Anterior cingulate cortex (tissue), 58 donors: Measurements from ENCODE around the gene WDSUB1.

Experiments
- DNase-seq, 58 donors: peaks; one replicate each; lab custom pipeline; 2025; lab: John Stamatoyannopoulos, UW

Gene WDSUB1

DNA sequence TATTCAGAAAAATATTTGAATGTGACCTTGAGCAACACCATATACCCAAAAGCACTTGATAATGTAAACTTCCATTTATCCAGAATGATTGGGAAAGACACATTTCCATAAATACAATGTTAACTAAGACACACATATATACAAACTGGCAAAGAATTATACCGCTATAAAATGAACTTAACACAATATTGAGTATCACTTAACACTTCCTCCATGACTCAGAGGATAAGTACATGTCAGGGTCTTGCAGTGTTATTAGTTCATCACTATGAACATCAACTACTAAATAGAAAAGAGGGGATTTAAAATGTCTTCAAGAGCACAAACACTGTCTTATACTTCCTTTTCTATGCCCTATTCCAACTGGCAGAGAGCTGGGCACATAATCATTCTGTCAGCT is 18.6 kb downstream of the WDSUB1 start:
- DNase-seq = no peak

DNA sequence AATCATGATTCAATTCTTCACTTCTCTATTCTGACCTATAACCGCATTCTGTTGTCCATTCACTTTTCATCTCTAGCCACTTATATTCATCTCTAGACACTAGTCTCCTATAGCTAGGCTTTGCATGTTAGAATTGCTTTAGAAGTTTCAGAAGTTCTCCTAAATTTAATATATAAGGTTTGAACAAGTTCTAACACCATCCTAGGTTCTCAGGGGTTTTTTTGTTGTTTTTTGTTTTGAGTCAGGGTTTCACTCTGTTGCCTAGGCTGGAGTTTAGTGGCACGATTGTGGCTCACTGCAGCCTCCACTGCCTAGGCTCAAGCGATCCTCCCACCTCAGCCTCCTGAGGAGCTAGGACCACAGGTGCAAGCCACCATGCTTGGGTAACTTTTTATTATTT is 19.9 kb downstream of the WDSUB1 start:
- DNase-seq = no peak

DNA sequence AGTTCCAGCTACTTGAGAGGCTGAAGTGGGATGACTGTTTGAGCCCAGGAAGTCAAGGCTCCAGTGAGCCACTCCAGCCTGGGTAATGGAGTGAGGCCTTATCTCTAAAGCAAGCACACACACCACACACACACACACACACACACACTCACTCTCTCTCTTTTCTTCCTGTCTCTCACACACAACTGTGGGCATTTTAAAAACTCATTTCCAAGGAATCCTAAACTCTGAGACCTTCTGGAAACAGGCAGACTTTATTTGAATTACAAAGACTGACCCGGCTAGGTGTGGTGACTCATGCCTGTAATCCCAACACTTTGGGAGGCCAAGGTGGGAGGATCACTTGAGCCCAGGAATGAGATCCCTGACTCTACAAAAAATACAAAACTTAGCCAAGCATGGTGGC is 21.3 kb downstream of the WDSUB1 start:
- DNase-seq = no peak

DNA sequence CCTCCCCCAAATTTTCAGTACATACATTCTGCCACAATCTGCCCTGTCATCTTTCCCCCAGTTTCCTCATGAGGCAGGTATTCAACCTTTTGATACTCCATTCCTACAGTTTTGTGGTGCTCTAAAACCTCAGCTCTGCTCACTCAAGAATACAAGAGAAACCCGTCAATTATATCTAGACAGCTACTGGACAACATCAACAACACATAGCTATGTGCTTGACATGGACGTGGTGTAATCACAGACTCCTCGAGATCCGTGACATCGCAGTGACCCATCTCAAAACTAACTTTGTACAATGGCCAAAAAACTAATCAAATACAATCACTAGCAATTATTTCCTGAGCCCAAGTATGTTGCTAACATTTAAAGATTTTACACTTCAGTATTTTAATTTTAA is 23.6 kb downstream of the WDSUB1 start:
- no peak for DNase-seq

- DNase-seq = no peak
Observed at GRCh38 chr2:159262226-159262625, 24.3 kb downstream of the WDSUB1 start.

DNA sequence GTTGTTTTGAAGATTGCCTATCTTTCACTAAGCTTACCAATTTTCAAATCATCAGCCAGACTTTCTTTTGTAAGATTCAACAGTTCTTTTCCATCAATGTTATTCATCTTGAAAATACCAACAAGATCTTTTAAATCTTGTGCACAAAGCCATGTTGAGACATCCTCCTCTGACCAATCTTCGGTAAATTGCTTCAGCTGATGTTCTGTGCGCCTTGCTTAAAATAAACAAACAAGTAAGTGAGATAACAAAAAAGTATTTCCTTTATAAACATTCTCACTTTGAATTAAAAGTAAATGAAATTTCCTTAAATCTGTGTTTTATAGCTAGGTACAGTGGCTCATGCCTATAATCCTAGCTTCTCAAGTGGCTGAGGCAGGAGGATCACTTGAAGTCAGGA is 30.3 kb downstream of the WDSUB1 start:
- DNase-seq = no peak

- DNase-seq = no peak
Observed at GRCh38 chr2:159252905-159253304, 33.6 kb downstream of the WDSUB1 start.

GRCh38 chr2:159251296-159252173 is 35.0 kb downstream of the WDSUB1 start:
- no peak for DNase-seq

GRCh38 chr2:159249990-159250715 is 36.4 kb downstream of the WDSUB1 start:
- peak in 34 of 58 donors; percentile 5 to 69 (median 35) for DNase-seq

DNA sequence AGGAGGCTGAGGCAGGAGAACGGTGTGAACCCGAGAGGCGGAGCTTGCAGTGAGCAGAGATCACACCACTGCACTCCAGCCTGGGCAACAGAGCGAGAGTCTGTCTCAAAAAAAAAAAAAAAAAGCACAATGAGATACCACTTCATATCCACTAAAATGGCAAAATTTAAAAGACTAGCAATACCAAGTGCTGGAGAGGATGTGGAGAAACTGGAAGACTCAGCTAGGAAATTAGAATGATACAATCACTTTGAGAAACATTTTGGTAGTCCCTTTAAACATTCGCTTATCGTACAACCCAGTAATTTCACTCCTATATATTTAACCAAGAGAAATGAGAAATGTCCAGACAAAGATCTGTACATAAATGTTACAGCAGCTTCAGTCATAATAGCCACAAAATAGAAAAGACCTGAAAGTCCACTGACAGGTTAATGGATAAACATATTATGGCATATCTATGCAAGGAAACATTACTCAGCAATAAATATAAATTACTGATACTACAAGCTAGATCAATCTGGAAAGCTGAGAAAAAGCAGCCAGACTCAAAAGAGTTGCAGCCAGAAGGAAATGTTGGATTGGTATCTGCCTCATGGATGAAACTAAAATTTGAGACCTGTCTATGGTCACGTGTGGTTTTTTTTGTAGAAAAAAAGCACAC is 40.0 kb downstream of the WDSUB1 start:
- no peak for DNase-seq

DNA sequence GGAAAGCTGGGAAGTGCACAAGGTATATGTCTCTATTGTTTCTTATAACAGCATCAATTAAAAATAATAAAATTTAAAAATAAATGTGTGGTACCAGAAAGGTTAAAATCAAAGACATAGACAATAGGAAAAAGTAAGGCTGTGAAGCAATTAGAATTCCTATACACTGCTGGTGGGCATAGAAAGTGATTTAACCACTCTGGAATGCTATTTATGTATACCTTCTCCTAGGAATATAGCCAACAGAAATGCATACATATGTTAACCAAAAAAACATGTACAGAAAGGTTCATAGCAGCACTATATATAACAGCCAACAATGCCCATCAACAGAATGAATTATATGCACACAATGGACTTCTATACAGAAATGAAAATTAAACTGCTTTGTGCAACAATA is 43.0 kb downstream of the WDSUB1 start:
- DNase-seq = no peak

DNA sequence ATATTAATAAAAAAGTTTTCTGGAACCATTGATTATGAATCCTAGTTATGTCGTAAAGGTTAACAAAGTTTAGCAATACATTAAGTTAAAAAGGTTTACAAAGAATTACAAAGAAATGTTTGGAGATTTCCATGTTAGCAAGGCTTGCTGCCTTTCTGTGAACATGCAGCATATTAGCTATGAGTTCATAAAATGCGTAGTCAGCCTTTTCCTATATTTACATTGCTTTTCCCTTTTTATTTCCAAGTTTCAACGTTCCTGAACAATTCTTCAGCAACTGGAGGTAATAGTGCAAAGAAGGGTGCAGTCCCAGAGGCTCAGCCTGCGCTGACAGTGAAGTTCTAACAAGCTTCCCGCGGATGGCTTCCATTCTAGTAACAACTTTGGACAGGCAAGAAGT is 51.6 kb downstream of the WDSUB1 start:
- DNase-seq = no peak

DNA sequence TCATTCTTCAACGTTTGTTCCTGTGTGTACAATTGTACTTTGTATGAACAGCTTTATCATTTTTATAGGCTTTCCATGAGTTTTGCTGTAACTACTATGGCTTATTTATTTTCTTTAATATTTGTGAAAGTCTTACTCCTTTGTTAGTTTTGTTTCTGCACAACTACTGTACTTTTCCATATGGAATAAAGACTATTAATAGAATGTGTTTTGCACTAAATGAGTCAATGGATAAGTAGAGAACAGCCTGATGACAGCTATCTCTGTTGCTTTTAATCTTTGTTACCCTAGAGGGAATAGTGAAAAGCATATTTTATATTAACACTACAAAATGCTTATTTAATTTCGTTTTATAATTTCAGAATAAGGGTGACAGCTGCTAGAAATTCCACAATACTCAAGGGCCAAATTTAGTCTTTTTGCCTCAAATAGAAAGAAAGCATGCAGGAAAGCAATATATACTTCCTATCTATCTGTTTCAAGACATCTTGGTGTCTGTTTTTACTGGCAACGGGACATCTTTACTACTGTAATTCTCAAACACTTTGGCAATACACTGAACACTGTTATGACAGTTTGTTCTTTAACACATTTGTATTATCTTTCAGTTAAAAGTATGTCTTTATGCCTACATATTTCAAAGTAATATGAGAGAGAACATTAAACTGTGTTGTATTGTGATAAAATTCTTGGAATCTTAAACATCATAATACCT is 53.9 kb downstream of the WDSUB1 start:
- no peak for DNase-seq

DNA sequence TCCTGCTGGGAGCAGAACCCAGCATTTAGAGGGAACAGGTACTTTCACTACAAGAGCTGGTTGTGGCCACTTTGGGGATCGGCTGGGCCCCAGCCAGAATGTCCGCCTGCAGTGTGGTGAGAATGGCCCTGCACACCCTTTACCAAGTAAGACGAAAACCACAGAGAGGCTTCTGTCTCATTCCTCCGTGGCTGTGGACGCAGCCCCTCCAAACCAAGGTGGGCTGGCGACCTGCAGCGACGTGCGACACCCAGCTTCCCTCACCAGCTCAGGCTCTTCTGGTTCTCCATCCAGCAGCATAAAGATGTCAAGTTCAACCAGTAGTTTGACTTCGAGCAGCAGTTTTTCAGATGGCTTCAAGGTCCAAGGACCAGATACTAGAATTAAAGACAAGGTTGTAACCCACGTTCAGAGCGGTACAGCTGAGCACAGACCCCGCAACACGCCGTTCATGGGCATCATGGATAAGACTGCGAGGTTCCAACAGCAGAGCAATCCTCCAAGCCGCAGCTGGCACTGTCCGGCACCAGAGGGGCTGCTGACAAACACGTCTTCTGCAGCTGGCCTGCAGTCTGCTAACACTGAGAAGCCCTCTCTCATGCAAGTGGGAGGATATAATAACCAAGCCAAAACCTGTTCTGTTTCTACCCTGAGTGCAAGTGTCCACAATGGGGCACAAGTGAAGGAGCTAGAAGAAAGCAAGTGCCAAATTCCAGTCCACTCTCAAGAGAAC is 56.2 kb downstream of the WDSUB1 start:
- peak in 13 of 58 donors; percentile 5 to 45 (median 28) for DNase-seq

DNA sequence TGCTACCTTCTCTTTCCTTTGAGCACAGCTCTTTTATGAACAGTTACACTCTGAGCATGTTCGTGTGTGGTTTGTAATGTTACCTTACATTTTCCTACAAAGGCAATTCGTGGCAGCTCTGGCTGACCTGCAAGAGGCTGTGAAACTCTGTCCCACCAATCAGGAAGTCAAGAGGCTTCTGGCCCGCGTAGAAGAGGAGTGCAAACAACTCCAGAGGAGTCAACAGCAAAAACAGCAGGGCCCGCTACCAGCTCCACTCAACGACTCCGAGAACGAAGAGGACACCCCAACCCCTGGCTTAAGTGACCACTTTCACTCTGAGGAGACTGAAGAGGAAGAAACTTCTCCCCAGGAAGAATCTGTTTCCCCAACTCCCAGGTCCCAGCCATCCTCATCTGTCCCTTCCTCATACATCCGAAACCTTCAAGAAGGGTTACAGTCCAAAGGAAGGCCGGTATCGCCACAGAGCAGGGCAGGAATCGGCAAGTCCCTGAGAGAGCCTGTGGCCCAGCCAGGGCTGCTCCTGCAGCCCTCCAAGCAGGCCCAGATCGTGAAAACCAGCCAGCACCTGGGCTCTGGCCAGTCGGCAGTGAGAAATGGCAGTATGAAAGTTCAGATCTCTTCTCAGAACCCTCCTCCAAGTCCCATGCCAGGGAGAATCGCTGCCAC is 56.9 kb downstream of the WDSUB1 start:
- DNase-seq = no peak

- peak in 8 of 58 donors; percentile 14 to 51 (median 31) for DNase-seq
Observed at GRCh38 chr2:159228081-159228581, 58.4 kb downstream of the WDSUB1 start.

DNA sequence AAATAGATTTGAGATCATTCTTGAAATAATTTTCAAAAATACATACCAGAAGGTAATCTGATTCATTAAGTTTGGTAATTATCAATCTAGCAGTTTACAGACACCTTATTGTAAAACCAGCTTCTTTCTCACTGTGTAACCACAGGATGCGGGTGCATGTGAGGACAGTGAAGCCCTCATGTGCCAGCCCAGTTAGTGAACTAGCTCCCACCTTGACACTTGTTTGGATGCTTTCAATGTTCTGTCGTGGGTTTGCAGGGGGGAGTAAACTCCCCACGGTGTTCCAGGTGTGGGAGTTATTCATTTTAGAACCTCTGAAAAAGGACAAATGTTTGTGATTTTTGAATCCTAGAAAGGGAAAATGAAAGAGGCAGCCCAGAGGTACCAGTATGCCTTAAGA is 59.0 kb downstream of the WDSUB1 start:
- no peak for DNase-seq

DNA sequence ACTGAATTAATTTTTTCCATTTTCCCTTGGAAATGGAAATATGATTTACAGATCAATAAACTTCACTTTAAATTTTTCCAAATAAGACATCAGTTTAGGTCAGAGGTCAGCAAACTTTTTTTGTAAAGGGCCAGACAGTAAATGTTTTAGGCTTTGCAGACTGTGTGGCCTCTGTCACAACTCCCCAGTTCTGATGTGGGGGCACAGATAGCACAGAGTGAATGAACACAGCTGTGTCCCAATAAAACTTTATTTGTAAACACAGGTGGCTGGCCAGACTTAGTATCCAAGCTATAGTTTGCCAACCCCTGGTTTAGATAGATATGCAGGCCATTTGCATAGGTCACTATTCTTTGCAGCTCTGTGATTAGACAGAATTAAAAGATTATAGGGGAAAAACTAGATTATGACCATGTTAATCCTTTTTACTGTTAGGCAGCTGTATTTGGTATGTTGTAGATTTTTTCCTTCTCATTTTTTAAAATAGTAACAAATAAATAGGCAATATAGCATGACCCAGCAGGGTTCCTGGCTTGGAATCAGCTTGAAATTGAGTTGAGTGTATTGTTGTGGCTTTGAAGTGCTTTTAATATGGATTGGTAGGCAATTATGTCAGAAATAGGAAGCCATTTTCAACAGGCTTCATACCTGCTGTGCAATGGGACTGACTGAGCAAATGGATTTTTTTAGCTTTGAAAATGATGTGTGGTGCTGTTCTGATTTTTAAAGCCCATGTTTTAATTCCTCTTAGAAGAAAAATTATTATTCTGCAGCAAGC is 59.7 kb downstream of the WDSUB1 start:
- no peak for DNase-seq
